Prostate gland (tissue), 2 donors: ENCODE data around the gene C1orf105.

Source experiments
- CTCF ChIP-seq, 4 experiments: fragments of 200-600 bp in 2 of 4; fragments of 450-650 bp in 2 of 4; sonication (generic) in 2 of 4; IDR thresholded peaks; 1 replicate in 3 of 4; 2 replicates in 1 of 4; pipeline ENCODE4 v1.5.1; 2016 to 2019; ENCODE audit warnings: antibody characterized with exemption in 4 of 4, mild to moderate bottlenecking in 2 of 4, moderate library complexity in 2 of 4
- POLR2A ChIP-seq: fragments of 450-650 bp; IDR thresholded peaks from one replicate; pipeline ENCODE4 v1.6.1; 2016; ENCODE audit warnings: antibody characterized with exemption, mild to moderate bottlenecking
- POLR2AphosphoS5 ChIP-seq: sonication (generic); formaldehyde crosslinking; IDR thresholded peaks from one replicate; pipeline ENCODE4 v1.6.1; 2017; ENCODE audit warnings: antibody characterized with exemption

GRCh38 chr1:172488393-172488792 lies 67.9 kb downstream of the C1orf105 start:
- TF ChIP-seq CTCF (IDR thresholded peaks at IDR 0.05) = no peak
- no peak for TF ChIP-seq POLR2A
- no peak for TF ChIP-seq POLR2AphosphoS5
